BJ (cell line): Measurements from ENCODE around the gene ZSWIM4. TPM values are rescaled to one million over a fixed set of nuclear protein-coding genes. Genes with fewer than 3 reads are reported as not detected.

Source experiments
- CTCF ChIA-PET: fragments of 350-600 bp; formaldehyde crosslinking; extraction: SDS; loops from one replicate; lab custom pipeline; 2021; ENCODE audit warnings: antibody characterized with exemption, inconsistent platforms; lab: Yijun Ruan, JAX
- POLR2A ChIA-PET: fragments of 300-600 bp; sonication (Branson Sonifier 250); formaldehyde crosslinking; extraction: SDS; loops from one replicate; lab custom pipeline; 2021; ENCODE audit warnings: antibody characterized with exemption; lab: Charles Lee
- DNase-seq: peaks from one replicate; pipeline ENCODE4 v3.0.0-alpha.2; 2011; ENCODE audit warnings: low read depth
- H3K27me3 ChIP-seq: 2 replicates; pipeline ENCODE4 v1.6.0; 2011; ENCODE audit warnings: low read length; ENCODE audit not compliant: control insufficient read depth, insufficient read depth
- H3K36me3 ChIP-seq: 2 replicates; pipeline ENCODE4 v1.5.1; 2011; ENCODE audit warnings: low read length; ENCODE audit not compliant: control insufficient read depth, insufficient read depth
- H3K4me3 ChIP-seq: 2 replicates; pipeline ENCODE4 v1.5.1; 2011; ENCODE audit warnings: low read depth, mild to moderate bottlenecking, control low read depth, low read length
- polyA plus RNA-seq: library from polyadenylated mRNA; depleted of rRNA; stranded (reverse); fragments of >200 nt; gene quantifications from 2 replicates; pipeline ENCODE4 v1.2.3, GENCODE V29; 2011
- TF ChIP-seq, protein P1 (sequence below): IDR thresholded peaks from 2 replicates; pipeline ENCODE4 v1.5.1; 2011; ENCODE audit warnings: low read depth, mild to moderate bottlenecking, control low read depth, inconsistent platforms, low read length, moderate library complexity; ENCODE audit not compliant: insufficient read depth

ZSWIM4 gene
- polyA plus RNA-seq, 1 experiment: 5.7 TPM

DNA sequence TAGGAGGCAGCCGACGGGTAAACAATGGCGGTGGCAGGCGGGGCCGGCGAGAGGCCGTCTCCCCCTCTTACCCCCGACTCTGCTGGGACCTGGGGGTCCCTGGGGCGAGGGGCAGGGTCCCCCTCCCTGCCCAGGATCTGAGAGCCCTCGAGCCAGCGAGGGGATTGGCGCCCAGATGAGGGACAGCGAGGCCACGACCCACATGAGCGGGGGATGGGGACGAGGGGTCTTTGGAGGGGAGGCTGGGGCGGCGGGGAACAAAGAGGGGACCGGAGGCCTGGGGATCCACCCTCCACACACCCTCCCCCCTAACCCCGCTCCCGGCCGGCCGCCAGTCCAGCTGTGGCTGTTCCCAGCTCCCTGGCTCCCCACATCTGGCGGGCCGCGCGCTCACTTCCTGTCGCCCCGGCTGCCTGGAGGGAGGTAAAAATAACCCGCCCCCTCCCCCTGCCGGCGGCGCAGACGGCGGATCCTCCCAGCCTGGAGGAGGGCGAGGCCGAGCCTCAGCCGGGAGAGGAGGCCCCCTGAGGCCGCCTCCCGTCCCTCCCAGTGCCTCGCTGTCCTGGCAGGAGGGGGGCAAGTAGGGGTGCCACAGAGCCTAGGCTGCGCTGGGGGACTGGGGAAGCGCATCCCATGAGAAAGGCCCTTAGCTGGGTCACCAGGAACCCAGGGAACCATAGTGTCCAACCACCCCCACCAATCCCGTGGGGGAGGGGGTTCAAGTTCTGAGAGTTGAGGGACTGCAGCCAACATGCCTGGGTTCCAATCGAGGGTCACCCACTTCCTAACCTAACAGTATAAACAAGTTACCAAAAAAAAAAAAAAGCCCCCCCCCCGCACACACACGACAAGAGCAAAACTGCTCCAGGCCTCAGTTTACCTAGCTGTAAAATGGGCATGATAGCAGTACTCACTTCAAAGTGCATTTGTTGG lies 52.4 kb downstream of the ZSWIM4 start:
- Histone ChIP-seq H3K27me3 (no peaks in the 10 kb centered on the region), H3K4me3 (peak overlapping the region; percentile 63), H3K36me3 (no peaks in the 10 kb centered on the region)
- CTCF ChIA-PET: interaction anchor here (1.0 to 1.1 kb wide), 3 partner anchors 11 to 16 kb away, joined by 3 to 6 read pairs (median 3); no protein-coding TSS in a partner anchor
- POLR2A ChIA-PET: interaction anchor here (0.5 to 0.8 kb wide), 5 partner anchors 12 to 123 kb away, joined by 3 to 9 read pairs (median 4); no protein-coding TSS in a partner anchor
- DNase-seq: no peak
- TF ChIP-seq, protein P1, sequence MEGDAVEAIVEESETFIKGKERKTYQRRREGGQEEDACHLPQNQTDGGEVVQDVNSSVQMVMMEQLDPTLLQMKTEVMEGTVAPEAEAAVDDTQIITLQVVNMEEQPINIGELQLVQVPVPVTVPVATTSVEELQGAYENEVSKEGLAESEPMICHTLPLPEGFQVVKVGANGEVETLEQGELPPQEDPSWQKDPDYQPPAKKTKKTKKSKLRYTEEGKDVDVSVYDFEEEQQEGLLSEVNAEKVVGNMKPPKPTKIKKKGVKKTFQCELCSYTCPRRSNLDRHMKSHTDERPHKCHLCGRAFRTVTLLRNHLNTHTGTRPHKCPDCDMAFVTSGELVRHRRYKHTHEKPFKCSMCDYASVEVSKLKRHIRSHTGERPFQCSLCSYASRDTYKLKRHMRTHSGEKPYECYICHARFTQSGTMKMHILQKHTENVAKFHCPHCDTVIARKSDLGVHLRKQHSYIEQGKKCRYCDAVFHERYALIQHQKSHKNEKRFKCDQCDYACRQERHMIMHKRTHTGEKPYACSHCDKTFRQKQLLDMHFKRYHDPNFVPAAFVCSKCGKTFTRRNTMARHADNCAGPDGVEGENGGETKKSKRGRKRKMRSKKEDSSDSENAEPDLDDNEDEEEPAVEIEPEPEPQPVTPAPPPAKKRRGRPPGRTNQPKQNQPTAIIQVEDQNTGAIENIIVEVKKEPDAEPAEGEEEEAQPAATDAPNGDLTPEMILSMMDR: peak; percentile 24; the same call in 1 of the 2 replicates

DNA sequence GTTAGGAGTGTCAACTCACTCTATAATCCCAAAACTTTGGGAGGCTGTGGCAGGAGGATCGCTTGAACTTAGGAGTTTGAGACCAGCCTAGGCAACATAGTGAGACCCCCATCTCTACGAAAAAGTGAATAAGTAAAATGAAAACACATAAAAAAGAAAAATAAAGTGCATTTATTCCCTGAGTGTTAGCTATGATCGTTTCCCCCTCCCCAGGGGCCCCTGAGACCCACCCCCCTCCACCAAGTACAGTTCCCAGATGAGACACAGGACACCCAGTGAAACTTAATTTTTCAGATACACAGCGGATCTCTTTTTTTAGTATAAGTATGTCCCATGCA lies 53.1 kb downstream of the ZSWIM4 start:
- H3K27me3 ChIP-seq: no peaks in the 10 kb centered on the region
- TF ChIP-seq, protein P1: no peak
- no peaks in the 10 kb centered on the region for H3K36me3 ChIP-seq
- no peak for DNase-seq
- ChIA-PET CTCF (interaction anchor here (1.1 kb wide), 2 partner anchors 11 to 15 kb away, joined by 3 read pairs; no protein-coding TSS in a partner anchor), POLR2A (no interaction called here)
- no peak overlapping the region for H3K4me3 ChIP-seq

DNA sequence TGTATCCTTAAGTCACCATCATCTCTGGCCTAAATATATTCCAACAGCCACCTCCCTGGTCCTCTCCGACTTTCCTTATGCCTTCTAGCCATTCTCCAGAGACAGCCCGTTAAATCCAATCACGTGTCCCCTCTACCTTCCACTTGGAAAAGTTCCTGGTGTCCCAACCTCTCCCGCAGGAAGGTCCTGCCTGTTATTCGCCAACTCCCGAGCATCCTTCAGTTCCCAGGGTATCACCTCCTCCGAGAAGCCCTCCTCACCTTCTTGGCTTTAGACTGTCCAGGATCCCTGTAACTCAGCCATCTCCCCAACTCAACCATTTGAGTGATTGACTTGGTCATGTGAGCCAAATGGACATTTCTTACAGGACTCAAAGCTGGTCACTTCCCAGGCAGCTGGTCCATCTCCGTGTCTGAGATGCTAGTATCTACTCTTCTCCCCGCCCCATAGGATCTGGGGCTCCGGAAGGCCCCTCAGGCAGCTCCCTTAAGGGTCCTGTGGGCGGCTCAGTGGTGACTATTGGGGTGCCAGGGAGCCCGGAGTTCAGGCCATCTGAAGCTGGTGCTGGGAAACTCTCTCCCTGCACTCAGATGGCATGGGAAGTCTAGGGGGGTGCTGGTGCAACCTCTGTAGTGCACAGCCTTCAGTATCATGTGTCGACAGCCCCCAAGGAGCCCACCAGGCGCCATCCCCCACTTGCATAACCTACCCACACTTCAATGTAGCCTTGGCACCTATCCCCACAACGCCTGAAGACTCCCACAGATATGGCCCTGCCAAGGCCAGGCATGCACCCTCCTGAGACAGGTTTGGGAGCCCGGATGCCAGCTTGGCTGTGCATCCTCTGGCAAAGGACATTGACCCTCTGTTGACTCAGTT lies 53.8 kb downstream of the ZSWIM4 start:
- POLR2A ChIA-PET: no interaction called here
- DNase-seq: no peak
- Histone ChIP-seq H3K27me3 (no peaks in the 10 kb centered on the region), H3K4me3 (no peak overlapping the region), H3K36me3 (no peaks in the 10 kb centered on the region)
- CTCF ChIA-PET: interaction anchor here (1.0 to 1.2 kb wide), 2 partner anchors 10 to 13 kb away, joined by 3 to 4 read pairs; no protein-coding TSS in a partner anchor
- TF ChIP-seq, protein P1: no peak

DNA sequence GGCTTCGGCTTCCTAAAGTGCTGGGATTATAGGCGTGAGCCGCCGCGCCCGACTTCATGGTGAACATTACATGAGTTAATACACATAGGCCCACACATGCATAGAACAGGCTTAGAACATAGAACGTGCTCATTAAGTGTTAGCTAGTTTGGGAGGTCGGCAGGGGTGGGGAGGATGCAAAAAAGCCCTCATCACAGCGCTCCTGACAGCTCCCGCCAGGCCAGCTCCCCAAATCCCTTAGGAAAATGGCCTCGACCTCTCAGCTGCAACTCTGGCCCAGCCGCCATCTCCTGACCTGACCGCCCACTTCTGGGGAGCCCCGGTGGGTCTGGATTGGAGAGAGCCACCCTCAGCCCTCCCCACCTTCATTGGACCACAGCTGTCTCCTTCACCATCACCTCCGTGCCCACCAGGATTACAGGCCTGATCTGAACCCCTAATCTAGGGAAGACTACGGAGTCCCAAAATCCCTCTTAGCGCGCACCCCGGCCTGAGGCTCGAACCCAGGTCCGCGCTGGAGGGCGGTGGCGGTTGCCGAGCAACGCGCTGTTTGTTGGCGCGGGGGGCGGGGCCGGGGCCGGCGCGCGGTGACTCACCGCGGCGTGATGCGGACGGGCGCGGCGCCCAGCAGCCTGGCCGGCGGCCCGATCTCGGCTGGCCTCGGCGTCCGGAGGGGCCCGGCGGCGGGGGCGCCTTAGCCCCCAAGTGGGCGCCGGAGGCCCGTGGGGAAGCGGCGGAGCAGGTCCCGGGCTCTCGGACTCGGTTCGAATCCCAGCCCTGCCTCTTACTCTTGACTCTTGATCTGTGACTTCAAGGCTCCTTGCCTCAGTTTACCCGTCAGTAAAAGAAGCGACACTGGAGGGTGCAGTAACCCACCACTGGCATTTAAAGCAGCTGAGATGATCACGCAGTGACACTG lies 55.0 kb downstream of the ZSWIM4 start:
- DNase-seq: no peak
- CTCF ChIA-PET: interaction anchor here (1.0 to 1.2 kb wide), 2 partner anchors 9 to 12 kb away, joined by 3 to 4 read pairs; no protein-coding TSS in a partner anchor
- TF ChIP-seq, protein P1: no peak
- Histone ChIP-seq H3K4me3 (peak overlapping the region; percentile 28), H3K36me3 (no peaks in the 10 kb centered on the region), H3K27me3 (no peaks in the 10 kb centered on the region)
- POLR2A ChIA-PET: no interaction called here
